EH (cell line): ENCODE results near the gene VASP.
A peak's percentile ranks its signal among the peaks of the same experiment; 100 is the strongest.

Experiments
- DNase-seq: peaks from one replicate; pipeline ENCODE4 v3.0.0-alpha.2; 2015; ENCODE audit warnings: low read depth

Gene VASP

DNA sequence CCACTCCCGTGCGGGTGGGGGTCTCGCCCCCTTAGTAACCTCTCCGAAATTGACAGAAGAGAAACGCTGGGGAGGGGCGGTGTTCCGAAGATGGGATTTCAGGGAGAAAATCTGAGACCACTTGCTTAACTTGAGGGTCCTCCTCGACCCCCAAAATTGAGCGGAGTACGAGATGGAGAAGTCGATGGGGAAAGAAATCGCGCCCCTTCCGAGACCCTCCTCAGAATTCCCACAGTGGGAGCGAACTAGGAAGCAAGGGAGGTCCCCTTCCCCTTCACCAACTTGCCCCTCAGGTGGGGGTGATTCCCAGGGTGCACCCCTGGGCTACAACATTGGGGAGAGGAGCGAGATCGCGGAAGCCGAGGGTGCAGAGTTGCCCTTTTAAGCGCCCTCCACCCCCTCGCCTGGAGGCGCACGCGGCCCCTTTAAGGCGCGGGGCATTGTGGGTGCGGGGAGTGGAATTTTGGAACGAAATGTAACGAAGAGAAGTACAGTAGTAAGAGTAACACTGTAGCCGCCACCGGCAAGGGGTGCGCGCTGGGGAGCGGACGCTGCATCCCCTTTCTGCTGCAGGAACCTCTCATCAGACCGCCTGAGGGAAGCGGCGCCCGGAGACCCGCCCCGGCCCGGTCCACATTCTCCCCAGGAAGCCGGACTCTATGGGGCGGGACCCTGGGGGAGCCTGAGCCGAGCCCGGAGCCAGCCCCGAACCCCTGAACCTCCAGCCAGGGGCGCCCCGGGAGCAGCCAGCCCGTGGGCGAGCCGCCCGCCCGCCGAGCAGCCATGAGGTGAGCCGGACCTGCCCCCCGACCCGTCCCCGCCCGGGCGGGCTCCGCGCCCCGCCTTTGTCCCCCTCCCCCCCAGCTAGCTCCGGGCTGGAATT lies at the start of gene VASP:
VASP (plus strand) TSS at position 491 of the 883 bp plus-strand sequence; CDS start at position 784, 293 bp downstream.
- peak; percentile 88 for DNase-seq

DNA sequence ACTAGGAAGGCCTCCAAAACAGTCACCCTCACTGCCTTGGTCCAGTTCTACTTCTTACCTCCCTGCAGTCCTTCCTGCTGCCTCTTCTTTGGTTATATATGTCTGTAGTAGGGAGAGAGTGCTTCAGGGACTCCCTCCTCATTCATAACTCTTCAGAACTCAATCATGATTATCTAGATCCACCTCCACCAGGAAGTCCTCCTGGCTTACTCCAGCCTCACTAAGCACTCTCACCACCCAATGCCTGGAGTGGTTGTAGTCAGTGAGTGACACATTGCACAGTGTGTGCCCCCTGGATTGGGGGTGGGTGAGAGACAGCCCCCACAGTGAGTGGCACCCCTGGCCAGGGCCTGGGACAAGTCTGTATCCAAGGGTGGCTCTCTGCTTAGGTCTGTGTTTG lies 49.5 kb upstream of the VASP start:
- no peak for DNase-seq

DNA sequence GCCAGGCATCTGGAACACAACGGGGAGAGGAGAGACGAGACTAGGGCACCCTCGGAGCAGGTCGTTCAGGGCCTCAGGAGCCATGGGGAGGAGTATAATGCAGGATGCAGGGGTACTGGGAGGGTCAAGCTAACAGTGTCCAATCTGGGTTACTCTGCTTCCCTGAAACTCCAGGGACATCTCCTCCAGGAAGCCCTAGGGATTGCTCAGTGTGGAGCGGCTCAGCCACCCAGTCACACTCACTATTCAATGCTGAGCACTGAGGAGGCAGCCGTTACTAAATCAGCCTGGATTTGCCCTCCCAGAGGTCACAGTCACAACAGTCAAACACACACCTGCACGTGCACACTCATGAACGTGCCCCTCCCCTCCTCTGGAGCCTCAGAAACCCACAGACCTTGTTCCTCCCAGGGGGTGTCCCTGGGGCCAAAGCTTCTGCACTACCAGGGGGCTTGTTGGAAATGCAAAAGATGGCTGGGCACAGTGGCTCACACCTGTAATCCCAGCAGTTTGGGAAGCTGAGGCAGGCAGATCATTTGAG lies 46.4 kb upstream of the VASP start:
- no peak for DNase-seq

DNA sequence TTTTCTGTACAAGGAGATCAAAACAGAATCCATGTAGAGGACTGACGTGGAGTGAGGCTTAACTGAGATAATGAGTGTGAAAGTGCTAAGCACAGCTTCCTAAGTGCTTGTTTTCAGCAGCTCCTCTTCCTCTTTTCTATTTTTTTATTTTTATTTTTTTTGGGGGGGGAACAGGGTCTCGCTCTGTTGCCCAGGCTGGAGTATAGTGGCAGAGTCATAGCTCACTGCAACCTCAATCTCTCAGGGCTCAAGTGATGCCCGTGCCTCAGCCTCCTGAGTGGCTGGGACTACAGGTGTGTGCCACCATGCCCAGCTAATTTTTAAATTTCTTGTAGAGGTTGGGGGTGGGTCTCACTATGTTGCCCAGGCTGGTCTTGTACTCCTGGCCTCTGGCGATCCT lies 45.1 kb upstream of the VASP start:
- DNase-seq, result no peak

DNA sequence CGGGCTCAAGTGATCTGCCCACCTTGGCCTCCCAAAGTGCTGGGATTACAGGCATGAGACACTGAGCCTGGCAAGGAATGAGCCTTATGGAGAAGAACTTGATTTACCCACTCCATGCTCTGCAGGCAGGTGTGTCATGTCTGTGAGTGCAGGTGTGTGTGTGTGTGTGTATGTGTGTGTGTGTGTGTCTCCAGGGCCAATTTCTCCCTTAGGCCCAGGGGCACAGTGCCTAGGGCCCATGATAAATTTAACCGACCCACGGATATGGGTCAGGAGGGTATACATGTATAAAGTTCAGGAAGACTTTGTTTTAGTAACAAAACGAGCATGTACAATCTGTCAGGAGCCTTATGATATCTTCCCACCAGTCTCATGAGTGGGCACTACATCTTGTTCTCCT lies 44.0 kb upstream of the VASP start:
- no peak for DNase-seq

DNA sequence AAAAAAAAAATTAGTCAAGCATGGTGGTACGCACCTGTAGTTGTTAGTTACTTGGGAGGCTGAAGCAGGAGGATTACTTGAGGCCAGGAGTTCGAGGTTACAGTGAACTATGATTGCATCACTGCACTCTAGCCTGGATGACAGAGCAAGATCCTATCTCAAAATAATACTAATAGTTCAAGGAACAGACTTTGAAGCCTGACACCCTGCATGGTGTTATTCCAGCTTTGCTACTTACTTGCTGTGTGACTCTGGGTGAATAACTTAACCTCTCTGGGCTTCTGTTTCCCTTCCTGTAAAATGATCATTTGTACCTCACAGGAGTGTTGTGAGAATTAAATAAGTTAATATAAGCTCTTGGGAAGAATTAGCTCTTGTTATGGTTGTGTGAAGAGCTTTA lies 43.0 kb upstream of the VASP start:
- DNase-seq, result no peak

DNA sequence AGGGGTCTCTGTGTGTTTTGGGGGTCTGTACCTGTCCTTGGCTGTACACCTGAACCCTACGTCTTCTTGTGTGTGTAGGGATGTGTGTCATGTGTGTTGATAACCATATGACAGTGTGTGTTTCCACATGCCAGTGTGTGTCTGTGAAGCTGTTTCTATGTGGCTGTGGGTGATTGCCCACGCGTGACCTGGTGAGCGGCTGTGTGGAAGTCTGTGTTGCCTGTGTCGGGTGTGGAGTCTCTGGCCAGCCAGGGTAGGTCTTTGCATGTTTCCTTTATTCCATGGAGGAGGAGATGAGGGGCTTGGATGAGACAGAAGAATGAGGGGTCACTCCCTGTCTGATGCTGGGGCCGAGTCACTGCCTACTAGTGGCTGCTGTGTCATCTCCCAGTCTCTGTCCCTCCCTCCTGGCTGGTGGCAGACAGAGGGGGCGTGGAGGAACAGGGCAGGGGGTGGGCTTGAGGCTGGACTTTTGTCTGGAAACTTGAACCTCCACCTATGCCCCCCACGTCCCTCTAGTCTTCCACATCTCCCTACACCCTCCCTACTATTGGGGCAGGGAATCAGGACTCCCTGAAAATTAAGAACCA lies 42.3 kb upstream of the VASP start:
- no peak for DNase-seq

DNA sequence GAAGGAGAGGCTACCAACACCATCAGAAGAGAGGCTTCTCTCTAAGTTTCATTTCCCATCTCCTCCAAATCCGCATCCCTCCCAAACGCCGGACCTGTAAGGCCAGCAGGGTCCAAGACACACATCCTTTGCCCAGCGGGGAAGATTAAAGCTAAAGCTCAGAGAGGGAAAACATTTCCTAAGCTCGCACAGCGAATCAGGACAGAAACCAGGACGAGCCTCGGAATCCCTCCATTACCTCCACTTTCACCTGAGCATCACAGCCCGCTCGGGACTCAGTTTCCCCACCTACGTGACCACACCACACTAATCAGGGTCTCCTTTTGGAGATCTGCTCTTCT lies 40.2 kb upstream of the VASP start:
- no peak for DNase-seq

DNA sequence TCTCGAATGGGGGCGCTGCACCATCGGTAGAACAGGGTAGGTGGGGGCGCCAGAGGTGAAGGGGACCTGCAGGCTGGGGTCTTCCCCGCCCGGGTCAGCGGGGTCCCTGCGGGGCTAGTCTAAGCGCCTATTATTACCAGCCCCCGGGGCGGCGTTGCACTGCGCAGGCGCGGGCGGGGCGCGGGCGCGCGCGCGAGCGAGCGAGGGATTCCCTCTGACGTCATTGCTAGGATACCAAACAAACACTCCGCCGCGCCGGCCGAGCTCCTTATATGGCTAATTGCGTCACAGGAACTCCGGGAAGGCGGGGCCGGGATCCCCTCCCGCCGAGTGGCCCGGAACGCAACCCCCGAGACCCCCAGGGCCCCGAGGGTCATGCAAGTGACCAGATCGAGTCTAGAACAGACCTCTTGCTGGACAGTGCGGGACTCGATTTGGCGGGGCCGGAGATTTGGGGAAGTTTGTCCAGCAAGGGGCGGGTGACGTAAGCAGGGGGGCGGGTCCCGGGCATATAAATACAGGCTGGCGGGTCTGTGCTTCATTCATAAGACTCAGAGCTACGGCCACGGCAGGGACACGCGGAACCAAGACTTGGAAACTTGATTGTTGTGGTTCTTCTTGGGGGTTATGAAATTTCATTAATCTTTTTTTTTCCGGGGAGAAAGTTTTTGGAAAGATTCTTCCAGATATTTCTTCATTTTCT lies 39.7 kb upstream of the VASP start, which contains the start of gene FOSB:
FOSB (plus strand) TSS at position 541 of the 703 bp plus-strand sequence. CDS start 591 bp downstream, outside the sequence.
- peak; percentile 94 for DNase-seq

DNA sequence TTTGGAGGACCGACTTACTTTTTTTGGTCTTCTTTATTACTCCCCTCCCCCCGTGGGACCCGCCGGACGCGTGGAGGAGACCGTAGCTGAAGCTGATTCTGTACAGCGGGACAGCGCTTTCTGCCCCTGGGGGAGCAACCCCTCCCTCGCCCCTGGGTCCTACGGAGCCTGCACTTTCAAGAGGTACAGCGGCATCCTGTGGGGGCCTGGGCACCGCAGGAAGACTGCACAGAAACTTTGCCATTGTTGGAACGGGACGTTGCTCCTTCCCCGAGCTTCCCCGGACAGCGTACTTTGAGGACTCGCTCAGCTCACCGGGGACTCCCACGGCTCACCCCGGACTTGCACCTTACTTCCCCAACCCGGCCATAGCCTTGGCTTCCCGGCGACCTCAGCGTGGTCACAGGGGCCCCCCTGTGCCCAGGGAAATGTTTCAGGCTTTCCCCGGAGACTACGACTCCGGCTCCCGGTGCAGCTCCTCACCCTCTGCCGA lies 39.1 kb upstream of the VASP start:
- peak; percentile 43 for DNase-seq

DNA sequence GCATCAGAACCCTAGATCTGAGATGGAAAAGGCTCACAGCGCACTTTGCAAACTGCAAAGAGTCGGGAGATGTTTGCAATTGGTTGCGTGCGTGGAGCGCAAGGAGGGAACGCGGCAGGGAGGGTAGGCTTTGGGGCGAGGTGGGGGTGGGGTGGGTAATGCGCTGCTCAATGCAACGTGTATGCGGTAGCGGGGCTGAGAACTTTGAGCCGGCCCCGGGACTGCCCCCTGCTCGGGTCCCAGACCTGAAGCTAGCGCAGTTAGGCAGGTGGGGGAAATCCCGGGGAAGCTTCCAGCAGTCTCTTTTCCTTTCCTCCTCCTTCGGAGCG lies 38.5 kb upstream of the VASP start:
- DNase-seq, result no peak

DNA sequence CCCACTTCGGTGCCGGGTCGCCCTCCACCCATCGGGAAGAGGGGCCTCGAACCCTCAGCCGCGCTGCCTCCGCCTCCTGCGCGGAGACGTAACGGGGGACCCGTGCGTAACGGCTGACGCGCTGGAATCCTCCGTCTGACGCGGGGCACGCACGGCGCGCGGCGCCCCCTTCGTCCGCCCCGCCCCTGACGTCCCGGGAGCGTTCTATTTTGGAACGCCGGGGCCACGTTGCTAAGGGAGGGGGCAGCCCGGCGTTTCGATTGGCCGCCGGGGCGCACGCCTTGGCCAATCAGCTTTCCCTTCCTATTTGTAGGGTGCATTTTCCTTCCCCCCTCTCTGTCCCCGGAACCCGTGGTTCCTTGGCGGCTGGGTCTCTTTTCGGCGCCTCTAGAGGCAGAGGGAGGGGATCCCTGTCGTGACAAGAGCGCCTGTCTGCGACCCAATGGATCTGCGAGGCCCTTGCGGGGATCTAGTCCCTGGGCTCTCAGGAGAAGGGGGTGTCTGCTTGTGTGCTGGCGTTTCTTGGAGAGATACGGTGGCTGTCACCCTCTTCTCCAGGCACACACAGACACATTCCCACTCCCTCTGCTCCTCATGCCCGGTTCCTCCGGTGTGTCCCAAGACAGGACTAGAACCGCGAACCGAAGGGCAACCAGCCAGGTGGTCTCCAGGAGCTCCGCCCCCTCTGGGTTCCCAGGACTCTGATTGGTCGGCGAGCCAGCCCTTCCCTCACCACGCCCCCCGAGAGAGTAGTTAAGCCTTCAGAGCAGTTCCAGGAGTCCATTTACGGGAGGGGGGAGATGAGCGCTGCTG lies 37.9 kb upstream of the VASP start:
- peak; percentile 95 for DNase-seq

DNA sequence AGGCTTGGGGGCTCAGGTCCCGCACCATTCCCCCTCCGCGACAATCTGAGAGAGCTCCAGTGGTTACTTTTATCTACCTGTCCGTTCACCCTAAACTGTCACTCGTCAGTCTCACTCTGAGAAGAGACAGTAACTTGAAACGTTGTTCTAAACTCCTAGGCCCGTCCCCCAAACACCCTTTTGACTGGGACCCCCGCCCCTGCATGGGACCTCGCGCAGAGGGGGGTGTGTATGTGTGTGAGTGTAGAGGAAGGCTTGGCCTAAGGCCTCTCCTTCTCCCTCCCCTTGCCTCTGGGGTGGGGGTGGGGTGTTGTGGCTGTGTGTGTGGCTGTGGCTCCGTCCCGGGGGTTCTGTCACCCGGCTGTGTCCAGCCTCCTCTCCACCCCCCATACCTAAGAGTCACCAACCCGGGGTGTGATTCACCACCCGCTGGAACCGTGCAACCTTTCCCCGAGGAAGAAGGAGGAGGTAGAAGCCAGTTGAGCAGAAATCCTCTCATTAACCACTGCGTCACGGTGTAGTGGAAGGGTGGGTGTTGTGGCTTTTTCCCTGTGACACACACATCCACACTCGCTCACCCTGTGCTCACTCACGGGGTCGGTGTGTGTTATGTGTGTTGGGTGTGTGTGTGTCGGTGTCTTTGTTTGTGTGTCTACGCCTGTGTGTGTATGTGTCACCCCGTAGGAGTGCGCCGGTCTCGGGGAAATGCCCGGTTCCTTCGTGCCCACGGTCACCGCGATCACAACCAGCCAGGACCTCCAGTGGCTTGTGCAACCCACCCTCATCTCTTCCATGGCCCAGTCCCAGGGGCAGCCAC lies 37.1 kb upstream of the VASP start:
- DNase-seq, result peak; percentile 74

DNA sequence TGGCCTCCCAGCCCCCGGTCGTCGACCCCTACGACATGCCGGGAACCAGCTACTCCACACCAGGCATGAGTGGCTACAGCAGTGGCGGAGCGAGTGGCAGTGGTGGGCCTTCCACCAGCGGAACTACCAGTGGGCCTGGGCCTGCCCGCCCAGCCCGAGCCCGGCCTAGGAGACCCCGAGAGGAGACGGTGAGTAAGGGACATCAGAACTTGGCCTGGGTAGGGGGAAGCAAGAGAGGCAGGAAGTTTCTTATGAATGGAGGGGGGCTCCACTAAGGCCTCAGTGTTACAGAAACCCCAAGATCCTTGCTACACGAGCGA lies 36.6 kb upstream of the VASP start:
- DNase-seq, result no peak

DNA sequence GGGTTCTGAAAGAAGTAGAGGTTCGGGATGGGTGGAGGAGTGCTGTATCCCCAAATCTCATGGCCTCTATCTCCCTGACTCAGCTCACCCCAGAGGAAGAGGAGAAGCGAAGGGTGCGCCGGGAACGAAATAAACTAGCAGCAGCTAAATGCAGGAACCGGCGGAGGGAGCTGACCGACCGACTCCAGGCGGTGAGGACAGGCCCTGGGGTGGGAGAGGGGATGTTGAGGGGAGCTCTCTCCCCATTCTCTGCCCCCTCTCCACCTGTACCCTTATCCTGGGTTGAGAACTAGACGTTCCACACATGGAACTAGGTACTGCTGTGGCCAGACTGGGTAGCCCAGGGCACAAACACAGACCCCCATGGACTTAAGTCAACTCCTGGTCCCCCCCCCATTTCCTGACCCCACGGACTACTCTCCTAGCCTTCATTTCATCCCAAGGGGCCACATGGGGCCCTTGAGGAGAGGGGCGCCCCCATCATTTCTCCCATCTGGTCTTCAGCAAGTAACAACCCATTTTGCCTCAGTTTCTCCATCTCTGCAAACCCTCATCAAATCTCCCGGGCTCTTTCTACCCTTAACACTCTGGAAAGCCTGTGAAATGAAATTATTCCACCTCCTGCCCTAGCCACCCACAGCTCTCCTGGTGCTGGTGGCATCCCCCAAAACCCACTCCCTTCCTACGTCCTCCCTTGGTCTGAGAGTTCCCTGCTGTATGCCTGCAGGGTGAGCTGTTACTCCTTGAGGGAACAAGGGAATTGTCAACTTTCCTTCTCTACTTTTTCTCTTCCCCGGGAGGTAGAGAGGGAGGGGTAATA lies 36.0 kb upstream of the VASP start:
- DNase-seq, result no peak

DNA sequence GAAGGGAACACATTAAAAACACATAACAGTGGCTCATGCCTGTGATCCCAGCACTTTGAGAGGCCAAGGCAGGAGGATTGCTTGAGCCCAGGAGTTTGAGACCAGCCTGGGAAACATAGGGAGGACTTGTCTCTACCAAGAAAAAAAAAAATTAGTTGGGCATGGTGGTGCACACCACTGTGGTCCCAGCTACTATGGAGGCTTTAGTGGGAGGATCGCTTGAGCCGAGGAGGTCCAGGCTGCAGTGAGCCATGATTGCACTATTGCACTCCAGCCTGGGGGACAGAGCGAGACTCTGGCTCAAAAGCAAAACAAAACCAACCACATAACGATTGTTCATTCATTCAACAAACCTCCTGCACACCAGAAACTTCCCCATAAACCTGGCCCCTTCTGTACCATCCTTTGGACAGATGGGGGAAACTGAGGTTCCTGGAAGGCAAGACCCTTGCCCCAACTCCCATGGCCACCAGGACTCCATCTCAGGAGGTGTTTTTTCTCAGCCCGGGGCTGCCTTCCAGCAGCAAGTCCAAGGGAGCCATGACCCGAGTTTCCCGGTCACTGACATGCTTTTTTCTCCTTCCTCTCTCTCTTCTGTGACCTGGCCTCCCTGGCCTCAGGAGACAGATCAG lies 35.2 kb upstream of the VASP start:
- DNase-seq, result no peak

DNA sequence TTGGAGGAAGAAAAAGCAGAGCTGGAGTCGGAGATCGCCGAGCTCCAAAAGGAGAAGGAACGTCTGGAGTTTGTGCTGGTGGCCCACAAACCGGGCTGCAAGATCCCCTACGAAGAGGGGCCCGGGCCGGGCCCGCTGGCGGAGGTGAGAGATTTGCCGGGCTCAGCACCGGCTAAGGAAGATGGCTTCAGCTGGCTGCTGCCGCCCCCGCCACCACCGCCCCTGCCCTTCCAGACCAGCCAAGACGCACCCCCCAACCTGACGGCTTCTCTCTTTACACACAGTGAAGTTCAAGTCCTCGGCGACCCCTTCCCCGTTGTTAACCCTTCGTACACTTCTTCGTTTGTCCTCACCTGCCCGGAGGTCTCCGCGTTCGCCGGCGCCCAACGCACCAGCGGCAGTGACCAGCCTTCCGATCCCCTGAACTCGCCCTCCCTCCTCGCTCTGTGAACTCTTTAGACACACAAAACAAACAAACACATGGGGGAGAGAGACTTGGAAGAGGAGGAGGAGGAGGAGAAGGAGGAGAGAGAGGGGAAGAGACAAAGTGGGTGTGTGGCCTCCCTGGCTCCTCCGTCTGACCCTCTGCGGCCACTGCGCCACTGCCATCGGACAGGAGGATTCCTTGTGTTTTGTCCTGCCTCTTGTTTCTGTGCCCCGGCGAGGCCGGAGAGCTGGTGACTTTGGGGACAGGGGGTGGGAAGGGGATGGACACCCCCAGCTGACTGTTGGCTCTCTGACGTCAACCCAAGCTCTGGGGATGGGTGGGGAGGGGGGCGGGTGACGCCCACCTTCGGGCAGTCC lies 34.5 kb upstream of the VASP start:
- DNase-seq, result no peak

DNA sequence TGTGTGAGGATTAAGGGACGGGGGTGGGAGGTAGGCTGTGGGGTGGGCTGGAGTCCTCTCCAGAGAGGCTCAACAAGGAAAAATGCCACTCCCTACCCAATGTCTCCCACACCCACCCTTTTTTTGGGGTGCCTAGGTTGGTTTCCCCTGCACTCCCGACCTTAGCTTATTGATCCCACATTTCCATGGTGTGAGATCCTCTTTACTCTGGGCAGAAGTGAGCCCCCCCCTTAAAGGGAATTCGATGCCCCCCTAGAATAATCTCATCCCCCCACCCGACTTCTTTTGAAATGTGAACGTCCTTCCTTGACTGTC lies 34.0 kb upstream of the VASP start:
- no peak for DNase-seq
